ENCODE data around the gene B4GALT3.

- TF ChIP-seq EZH2 (IDR thresholded peaks at IDR 0.05) = no peak
- peak; percentile 35; the same call in 1 of the 2 replicates for TF ChIP-seq POLR2AphosphoS5 (IDR thresholded peaks at IDR 0.05; ENCODE audit: borderline replicate concordance, low read depth, low read length)
- no peak for TF ChIP-seq FOXP2 (optimal IDR thresholded peaks at IDR 0.05; ENCODE audit: control extremely low read depth, extremely low read length, insufficient read depth)
These were observed 44.7 kb downstream of the B4GALT3 start, which contains the start of gene DEDD for GRCh38 chr1:161132410-161133219.
